Coronary artery (tissue), 2 donors: Measurements from ENCODE around the gene LILRA5.
"Not testable (repeated sequence)": the region's sequence is repeated elsewhere in the genome, so short reads cannot be mapped to it uniquely, and the experiment has no call there.

ENCODE experiments used
- DNase-seq: peaks from one replicate; pipeline ENCODE4 v3.0.0-alpha.2; 2017; ENCODE audit warnings: low spot score
- H3K27ac ChIP-seq, 2 donors: fragments of 200-600 bp; sonication (generic); one replicate each; pipeline ENCODE4 v1.5.1; 2016 to 2019
- H3K4me3 ChIP-seq: fragments of 200-600 bp; sonication (generic); 2 replicates; pipeline ENCODE4 v1.5.1; 2016; ENCODE audit warnings: mild to moderate bottlenecking, moderate library complexity
- CTCF ChIP-seq: fragments of 200-600 bp; sonication (generic); IDR thresholded peaks from one replicate; pipeline ENCODE4 v1.5.1; 2019; ENCODE audit warnings: antibody characterized with exemption

The LILRA5 gene

DNA sequence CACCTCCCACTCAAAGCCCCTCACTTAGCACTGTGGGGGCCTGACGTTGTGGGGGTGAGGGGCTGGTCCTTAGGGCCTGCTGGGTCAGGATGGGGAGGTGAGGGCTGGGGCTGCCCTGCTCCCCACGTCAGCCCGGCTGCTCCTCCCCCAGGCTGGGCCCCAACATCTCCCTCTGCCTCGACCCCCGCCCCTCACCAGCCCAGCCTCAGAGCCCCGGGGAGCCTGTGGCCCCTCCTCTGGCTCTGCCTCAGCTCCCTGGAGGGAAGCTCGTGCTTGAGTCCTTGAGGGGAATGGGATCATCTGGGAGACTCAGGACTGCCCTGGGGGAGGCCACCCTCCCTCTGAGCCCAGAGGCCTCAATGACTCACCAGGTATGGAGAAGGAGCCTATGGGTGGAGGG is 19.2 kb upstream of the LILRA5 start:
- no peak for TF ChIP-seq CTCF
- H3K27ac ChIP-seq, result no peak overlapping the region
- no peak for DNase-seq
- H3K4me3 ChIP-seq, result no peak overlapping the region

GRCh38 chr19:54331626-54332025 is 18.7 kb upstream of the LILRA5 start:
- Histone ChIP-seq H3K27ac (no peak overlapping the region), H3K4me3 (no peak overlapping the region)
- no peak for TF ChIP-seq CTCF
- DNase-seq, result no peak

- no peak for TF ChIP-seq CTCF
- no peak overlapping the region for H3K27ac ChIP-seq
- peak; percentile 33 for DNase-seq
- H3K4me3 ChIP-seq, result no peak overlapping the region
Measured at GRCh38 chr19:54329476-54330165, 16.7 kb upstream of the LILRA5 start.

DNA sequence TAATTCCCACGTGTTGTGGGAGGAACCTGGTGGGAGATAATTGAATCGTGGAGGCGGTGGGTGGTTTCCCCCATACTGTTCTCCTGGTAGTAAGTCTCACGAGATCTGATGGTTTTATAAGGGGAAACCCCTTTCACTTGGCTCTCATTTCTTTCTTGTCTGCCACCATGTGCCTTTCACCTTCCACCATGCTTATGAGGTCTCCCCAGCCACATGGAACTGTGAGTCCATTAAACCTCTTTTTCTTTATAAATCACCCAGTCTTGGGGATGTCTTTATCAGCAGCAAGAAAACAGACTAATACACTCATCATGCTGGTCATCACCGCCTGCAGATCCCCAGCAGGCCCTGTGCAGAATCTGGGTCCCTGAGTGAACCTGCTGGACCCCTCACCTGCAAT is 15.8 kb upstream of the LILRA5 start:
- H3K4me3 ChIP-seq, H3K27ac ChIP-seq, DNase-seq: not testable (repeated sequence)

DNA sequence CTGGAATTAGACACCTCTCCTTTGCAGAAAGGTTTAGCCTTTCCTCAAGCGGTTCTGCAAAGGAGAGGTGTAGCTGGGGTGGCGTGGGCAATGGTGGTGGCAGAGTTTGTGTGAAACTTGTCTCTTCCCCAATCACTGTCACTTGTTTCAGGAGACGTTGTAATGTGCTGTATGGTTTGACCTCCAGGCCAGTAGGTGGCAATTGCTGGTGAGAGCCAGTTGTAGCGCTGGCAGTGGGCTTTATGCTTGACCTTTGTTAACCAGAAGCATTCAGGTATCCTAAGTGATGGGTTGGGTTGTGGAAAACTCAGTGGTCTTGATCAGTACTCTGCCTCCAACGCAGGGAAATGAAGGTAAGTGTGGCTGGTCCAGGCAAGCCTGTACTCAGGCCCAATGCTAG is 12.7 kb upstream of the LILRA5 start:
- Histone ChIP-seq H3K27ac (no peak overlapping the region), H3K4me3 (no peak overlapping the region)
- no peak for TF ChIP-seq CTCF
- DNase-seq, result no peak

DNA sequence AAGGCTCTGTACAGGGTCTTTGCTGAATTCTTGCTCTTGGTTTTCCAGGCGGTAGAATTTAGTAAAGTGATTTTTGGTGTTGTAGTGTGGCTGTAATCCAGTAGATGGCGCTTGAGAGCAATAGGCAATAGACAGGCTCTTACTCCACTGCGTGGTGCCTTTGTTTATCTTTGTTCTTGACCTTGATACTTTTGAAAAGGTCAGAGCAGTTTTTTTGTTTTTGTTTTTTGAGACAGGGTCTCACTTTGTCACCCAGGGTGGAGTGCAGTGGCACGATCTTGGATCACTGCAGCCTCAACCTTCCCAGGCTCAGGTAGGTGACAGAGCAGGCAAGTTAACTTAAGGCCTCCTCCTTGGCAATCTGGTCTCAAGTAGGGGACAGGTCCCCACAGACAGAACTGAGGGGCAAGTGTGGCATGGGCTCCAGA is 12.2 kb upstream of the LILRA5 start:
- Histone ChIP-seq H3K27ac (no peak overlapping the region), H3K4me3 (no peak overlapping the region)
- no peak for DNase-seq
- TF ChIP-seq CTCF, result peak; percentile 50

GRCh38 chr19:54324071-54324470 is 11.1 kb upstream of the LILRA5 start:
- no peak for DNase-seq
- TF ChIP-seq CTCF, result no peak
- H3K4me3 ChIP-seq, result no peak overlapping the region
- H3K27ac ChIP-seq, result no peak overlapping the region

DNA sequence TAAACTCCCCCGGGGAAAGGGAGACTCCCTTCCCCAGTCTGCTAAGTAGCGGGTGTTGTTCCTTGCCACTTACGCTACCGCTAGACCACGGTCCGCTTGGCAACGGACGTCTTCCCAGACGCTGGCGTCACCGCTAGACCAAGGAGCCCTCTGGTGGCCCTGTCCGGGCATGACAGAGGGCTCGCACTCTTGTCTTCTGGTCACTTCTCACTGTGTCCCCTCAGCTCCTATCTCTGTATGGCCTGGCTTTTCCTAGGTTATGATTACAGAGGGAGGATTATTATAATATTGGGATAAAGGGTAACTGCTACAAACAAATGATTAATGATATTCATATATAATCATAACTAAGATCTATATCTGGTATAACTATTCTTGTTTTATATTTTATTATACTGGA is 10.0 kb upstream of the LILRA5 start:
- H3K4me3 ChIP-seq, DNase-seq, H3K27ac ChIP-seq: not testable (repeated sequence)

- not testable (repeated sequence) for H3K4me3 ChIP-seq, H3K27ac ChIP-seq, DNase-seq
Measured at GRCh38 chr19:54322295-54322694, 9.3 kb upstream of the LILRA5 start.
